Left renal cortex interstitium (tissue), 4 donors: ENCODE measurements around the gene SCG5. TPM values are rescaled to one million over a fixed set of nuclear protein-coding genes. Genes with fewer than 3 reads are reported as not detected.

Experiments used
- DNase-seq, 4 donors: peaks; one replicate each; pipeline ENCODE4 v3.0.0-alpha.2; 2013; ENCODE audit warnings: low read depth in 4 of 4, low spot score in 2 of 4, missing footprints in 1 of 4
- polyA plus RNA-seq, 4 donors: library from polyadenylated mRNA; unstranded; fragments of 120-200 nt; gene quantifications; one replicate each; pipeline ENCODE4 v1.2.1, GENCODE V29; 2013; ENCODE audit not compliant: insufficient read length in 4 of 4

SCG5 gene
- polyA plus RNA-seq, 4 donors: 16.3 to 23.9 (median 20.9) TPM

DNA sequence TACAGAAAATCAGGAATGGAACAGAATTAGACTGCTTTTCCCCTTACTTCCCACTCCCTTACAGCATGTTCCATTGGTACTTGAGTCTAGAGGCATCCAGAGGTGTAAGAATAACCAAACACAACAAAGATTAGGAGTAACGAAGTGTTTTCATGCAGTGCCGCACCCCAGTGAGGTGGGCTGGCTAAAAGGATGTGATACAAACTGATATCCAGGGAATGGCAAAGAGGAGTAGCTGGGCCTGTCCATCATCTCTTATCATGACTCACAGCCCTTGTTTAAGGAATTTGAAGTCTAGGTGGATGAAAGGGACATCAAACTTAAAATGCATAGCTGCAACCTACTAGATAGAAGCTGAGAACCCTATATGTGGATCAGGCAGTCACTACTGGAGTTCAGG is 16.4 kb downstream of the SCG5 start:
- no peak for DNase-seq

DNA sequence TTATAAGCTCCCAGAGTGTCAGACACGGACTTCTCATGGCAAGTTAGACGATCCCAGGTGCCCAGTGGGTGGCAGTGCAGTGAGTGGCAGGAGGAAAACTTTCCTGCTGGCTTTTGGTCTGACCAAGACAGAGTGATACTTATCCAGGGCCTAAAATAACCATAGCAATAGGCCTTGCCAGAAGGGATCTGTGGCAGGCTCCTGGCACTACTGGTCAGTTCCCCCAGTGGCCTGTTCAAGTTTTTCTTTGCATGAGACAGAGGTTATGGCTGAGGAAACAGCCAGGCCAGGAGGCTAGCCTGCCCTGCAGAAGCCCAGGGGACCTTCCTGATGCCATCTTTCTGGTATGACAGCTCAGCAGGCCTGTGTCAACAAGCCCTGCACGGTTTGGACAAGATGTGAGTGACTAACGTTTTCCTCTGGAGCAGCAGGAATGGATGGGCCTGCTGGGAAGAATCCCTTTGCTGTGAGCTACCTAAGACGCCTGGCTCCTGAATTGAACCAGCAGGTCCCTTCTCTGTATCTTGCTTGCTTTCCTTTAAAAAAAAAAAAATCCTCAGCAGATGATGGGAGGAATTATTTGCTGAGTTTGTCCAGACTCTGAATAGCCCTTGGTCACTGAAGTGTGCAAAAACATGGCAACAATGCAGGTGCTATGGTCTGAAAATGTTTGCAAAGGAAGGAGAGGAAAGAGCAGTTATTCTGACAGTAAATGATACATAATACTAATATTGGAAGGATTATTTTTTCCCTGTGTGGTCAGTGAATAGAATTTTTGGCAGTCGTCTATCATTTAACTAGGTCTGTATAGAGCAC is 18.0 kb downstream of the SCG5 start:
- DNase-seq: no peak

DNA sequence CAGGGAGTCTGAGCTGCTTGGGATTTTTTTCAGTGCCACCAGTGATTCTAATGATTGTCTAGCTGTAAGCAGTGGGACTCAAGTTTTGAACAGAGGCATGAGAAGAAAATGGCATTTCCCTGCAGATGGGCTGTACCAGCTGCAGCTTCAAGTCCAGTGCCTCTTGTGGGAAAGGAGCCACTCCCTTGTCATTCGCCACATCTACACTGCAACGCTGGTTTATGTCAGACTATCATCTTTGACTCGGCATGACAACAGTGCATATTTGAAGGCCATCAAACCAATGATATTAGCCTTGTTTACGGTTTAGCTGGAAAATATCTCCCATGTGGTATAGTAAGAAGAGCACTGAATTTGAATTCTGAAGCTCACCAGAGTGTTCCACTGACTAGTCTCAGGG is 22.2 kb downstream of the SCG5 start:
- DNase-seq: no peak

- no peak for DNase-seq
Measured at GRCh38 chr15:32664796-32665195, 23.3 kb downstream of the SCG5 start.

GRCh38 chr15:32667321-32667720 is 25.8 kb downstream of the SCG5 start:
- no peak for DNase-seq

GRCh38 chr15:32668942-32669341 is 27.4 kb downstream of the SCG5 start:
- DNase-seq: no peak

- DNase-seq: no peak
Measured at GRCh38 chr15:32669896-32670611, 28.5 kb downstream of the SCG5 start.

DNA sequence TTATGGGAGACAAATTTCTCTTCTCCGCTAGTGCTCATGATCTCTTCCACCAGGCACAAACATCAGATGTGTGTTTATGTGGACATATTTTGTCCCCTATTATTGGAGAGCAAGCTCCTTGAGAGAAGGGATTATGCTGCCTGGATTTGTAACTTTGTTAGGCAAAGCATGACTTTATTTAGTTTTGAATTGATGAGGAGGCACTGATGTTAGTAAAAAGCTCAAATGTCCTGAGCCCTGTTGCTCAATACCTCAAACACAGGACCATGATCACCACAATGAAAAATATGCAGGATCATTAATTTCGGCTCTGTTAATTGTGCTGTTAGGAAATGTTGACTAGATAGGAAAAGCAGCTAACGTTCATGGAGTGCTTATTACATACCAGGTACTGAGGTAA is 29.1 kb downstream of the SCG5 start:
- no peak for DNase-seq

GRCh38 chr15:32671339-32672325 is 30.1 kb downstream of the SCG5 start:
- no peak for DNase-seq

DNA sequence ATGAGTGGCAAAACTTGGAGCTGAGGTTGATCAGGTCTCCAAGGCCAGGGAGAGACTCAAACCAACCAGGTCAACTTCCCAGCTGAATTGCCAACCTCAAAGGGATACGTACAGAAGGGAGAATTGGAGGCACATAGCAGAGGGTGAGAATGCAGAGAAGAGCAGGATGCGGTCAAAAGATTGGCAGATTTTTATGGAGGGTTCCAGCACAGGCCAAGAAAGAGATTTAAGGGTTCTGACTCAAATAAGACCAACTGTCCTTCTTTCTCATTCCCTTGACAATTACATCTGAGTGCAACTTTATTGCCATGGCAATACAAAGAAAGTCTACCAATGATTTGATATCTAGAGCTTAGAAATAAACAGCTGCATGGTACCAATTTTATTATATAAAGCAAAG is 33.2 kb downstream of the SCG5 start:
- no peak for DNase-seq

DNA sequence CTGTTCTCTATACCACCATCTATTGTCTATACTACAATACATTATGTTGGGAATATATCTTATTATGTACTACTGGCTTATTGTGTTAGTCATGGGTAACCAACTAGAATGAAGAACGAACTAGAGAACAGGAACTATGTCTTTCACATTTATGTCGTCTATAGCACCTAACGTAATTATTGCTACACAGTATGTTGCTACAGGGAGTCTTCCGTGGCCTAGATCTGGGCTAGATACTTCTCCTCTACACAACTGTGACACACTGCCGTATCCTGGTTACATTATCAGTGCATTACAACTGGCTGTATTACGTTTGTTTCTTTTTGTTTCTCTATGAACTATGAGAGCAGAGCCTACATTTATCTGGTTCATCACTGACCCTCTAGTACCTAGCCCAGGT is 34.0 kb downstream of the SCG5 start:
- DNase-seq: no peak

GRCh38 chr15:32676169-32676568 is 34.7 kb downstream of the SCG5 start:
- DNase-seq: no peak

DNA sequence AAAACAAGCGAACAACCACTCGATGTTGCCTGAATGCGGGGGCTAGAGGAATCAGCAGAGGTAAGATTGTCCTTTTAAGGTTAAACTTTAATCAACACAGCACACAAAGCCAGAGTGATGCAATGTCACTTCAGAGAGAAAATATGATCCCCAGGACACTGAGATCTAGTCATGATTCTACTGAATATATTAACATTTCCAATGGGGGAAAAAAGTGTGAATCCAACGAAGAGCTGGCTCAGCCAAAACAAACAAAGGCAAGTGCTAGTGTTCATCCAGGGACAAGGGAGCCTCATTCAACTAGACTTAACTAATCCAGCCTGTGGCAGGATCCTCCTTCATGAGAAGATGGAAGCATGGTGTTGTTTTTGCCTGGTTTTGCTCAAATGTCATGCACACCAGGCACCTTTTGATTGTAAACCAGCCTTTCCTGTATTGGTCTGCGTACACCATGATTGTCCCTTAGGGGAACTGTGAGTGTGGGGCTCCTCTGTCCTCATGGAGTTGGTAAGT is 35.8 kb downstream of the SCG5 start:
- no peak for DNase-seq

DNA sequence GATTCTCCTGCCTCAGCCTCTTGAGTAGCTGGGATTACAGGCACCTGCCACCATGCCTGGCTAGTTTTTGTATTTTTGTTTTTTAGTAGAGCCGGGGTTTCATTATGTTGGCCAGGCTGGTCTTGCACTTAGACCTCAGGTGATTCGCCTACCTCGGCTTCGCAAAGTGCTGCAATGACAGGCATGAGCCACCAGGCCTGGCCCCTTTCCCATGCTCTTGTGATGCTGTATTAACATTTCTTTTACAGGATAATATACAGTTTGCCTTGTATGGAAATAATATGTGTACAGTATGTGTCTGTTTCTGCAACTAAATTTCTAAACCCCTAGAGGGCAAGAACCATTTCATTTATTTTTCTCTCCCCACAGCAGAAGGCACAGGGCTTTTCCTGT is 37.8 kb downstream of the SCG5 start:
- no peak for DNase-seq

DNA sequence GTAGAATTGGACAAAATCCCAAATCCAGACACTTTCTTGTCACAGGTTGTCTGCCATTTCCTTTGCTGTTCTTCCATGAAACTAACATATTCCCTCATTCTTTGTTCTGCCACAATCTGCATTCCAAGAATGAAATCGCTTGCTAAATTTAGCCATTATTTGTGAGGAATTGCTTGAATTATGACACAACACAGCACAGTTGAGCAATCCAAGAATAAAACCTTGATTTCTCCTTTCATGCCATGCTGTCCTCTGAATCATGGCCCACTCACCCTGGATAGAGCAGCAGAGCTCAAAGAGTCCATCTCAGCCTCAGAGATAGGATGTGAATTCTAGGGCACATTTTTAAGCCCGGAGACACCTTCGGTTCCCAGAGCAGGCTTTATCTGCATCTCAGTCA is 41.1 kb downstream of the SCG5 start:
- no peak for DNase-seq

DNA sequence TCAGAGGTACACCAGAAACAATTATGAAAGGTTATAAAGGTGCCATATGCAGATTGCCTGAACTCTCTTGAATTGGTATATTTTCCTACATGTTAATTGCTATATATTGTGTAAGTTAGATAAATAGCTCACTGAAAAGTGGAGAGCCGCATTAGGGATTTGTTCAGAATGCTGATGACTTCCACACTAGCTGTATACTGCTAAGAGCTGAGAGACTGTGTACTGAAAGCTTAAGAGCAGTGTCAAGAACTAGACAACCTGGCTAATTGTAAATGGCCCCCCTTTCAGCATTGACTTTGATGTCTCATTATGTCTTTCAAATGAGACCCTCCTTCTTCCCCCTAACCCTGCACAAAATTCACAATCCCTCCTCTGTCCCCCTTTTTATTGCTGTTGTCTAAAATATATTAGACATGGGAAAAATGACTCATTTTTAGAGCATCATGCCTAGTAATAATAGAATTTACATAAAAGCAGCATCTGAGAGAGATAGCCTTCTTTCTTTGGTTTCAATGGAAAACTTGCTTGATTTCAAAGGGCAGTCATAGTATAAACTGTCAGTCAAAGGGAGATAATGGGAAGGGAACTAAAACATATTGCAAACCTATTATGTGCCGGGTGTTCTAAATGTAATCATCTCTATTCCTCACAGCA is 41.6 kb downstream of the SCG5 start:
- no peak for DNase-seq

DNA sequence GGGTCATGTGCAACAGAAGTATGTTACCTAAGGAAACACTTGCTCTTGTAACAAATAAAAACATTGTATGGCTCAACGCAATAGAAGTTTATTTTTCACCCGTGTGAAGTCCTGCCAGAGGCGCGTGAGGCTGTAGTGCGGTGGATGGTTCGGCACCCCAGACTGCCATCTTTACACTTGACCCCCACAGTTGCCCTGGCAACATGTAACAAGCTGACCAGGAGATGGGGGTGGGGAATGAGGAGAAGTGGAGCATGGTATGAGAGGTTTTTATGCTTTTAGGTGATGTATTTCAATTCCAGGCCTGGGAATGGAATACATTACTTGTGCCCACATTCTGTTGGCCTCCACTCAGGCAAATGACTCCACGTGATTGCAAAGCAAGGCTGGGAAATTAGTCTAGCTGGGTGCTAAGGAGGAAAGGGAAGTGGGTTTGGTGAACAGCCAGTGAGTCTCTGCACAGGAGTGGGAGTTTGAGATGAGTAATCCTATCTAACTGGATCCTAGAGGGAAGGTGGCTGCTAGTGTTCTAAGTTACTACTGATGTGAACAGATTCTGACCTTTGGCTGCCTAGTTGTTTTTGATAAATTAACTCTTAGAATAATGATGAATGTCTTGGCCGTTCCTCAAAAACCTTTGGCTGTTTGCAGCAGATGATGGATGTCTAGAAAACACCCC is 42.5 kb downstream of the SCG5 start:
- no peak for DNase-seq

- no peak for DNase-seq
Measured at GRCh38 chr15:32685576-32685975, 44.1 kb downstream of the SCG5 start.

GRCh38 chr15:32687556-32687955 is 46.0 kb downstream of the SCG5 start:
- DNase-seq: no peak

DNA sequence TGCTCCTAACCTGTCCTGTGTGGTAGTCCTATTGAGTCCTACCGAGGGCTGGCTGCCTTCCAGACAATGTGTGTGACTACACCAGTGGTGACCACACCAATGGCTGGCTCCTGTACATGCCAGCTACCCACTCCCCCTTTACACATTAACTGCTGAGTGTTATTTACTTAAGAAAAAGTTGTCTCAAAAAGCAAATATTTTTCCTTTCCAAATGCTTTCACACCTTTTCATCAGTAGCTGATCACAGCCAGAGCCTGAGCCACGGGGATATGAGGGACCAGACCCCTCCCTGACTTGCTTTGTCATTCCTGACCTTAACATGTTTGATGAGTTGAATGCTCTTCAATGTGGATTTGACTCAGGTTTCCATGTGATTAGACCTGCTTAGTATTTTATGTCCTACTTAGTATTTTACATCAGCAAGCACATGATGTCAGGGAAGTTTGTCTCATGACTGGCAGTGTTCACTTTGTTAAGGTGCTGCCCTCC is 46.7 kb downstream of the SCG5 start:
- DNase-seq: no peak
